Measurements from ENCODE around the gene GPR15LG.
"Not testable (repeated sequence)": the region's sequence is repeated elsewhere in the genome, so short reads cannot be mapped to it uniquely, and the experiment has no call there.

The GPR15LG gene

DNA sequence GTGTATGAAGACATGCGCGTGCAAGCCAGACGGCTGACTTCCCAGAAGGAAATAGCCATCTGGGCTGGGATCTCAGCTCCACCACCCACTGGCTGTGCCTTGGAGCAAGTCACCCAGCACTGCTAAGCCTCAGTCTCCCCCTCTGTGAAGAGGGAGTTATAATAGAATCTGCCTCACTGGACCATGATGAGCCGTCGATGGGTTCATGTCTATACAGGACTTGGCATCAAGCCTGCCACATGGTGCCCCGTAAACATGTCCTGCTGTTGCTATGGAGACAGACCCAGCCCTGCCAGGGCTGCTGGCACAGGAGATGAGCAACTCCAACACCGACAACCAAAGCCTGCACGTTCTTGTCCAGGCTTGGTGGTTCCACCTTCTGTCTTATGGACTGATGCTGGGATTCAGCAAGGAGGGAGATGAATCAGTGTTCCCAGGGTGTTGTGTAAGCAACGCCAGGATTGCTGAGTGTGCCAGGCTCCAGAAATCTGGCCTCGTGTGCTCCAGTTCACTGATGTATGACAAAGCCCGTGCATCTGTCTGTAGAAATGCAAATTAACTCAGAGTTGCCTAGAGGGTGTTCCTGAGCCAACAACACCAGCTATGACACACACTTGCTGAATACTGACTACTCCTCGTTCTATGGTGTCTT is 5.6 kb downstream of the GPR15LG start:
- no peaks in the 10 kb centered on the region for H3K36me3 ChIP-seq (ENCODE audit: control insufficient read depth in 1 of 2, insufficient read depth in 2 of 2, low read length in 2 of 2)
- no peaks in the 10 kb centered on the region for H3K4me1 ChIP-seq (ENCODE audit: control insufficient read depth in 1 of 2, insufficient read depth in 2 of 2, low read length in 2 of 2)
- no peaks in the 10 kb centered on the region for H3K9me3 ChIP-seq (ENCODE audit: control insufficient read depth in 1 of 2, low read length in 2 of 2)
- H3K4me3 ChIP-seq (ENCODE audit: low read depth in 1 of 2, low read length in 2 of 2), result no peak overlapping the region
- H3K27me3 ChIP-seq (ENCODE audit: low read depth, low read length), result no peaks in the 10 kb centered on the region
- no peak overlapping the region for H3K27ac ChIP-seq (ENCODE audit: low read length)

DNA sequence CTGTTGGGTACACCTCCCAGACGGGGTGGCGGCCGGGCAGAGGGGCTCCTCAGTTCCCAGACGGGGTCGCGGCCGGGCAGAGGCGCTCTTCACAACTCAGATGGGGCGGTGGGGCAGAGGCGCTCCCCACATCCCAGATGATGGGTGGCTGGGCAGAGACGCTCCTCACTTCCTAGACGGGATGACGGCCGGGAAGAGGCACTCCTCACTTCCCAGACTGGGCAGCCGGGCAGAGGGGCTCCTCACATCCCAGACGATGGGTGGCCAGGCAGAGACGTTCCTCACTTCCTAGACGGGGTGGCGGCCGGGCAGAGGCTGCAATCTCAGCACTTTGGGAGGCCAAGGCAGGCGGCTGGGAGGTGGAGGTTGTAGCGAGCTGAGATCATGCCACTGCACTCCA is 6.8 kb downstream of the GPR15LG start:
- H3K27me3 ChIP-seq (ENCODE audit: low read depth, low read length); H3K36me3 ChIP-seq (ENCODE audit: control insufficient read depth in 1 of 2, insufficient read depth in 2 of 2, low read length in 2 of 2); H3K27ac ChIP-seq (ENCODE audit: low read length); H3K9me3 ChIP-seq (ENCODE audit: control insufficient read depth in 1 of 2, low read length in 2 of 2); H3K4me1 ChIP-seq (ENCODE audit: control insufficient read depth in 1 of 2, insufficient read depth in 2 of 2, low read length in 2 of 2); H3K4me3 ChIP-seq (ENCODE audit: low read depth in 1 of 2, low read length in 2 of 2): not testable (repeated sequence)

DNA sequence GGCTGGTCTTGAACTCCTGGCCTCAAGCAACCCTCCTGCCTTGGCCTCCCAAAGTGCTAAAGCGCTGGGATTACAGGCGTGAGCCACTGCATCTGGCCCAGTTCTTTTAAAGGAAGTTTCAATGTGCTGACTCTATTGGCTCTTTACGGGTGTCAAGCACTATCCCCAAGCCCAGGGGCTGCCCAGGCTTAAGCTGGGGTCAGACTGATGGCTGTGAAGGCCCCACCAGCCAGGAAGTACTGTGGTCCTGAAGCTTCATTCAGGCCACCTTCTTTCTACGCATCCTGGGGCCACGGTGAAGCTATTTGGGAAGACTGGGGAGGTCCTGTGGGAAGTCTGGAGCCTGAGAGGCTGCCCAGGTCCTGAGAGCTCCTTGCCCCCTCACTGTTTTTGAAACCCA is 8.0 kb downstream of the GPR15LG start:
- H3K4me3 ChIP-seq (ENCODE audit: low read depth in 1 of 2, low read length in 2 of 2), result no peak overlapping the region
- no peaks in the 10 kb centered on the region for H3K27me3 ChIP-seq (ENCODE audit: low read depth, low read length)
- H3K9me3 ChIP-seq (ENCODE audit: control insufficient read depth in 1 of 2, low read length in 2 of 2), result no peaks in the 10 kb centered on the region
- no peaks in the 10 kb centered on the region for H3K4me1 ChIP-seq (ENCODE audit: control insufficient read depth in 1 of 2, insufficient read depth in 2 of 2, low read length in 2 of 2)
- H3K27ac ChIP-seq (ENCODE audit: low read length), result no peak overlapping the region
- H3K36me3 ChIP-seq (ENCODE audit: control insufficient read depth in 1 of 2, insufficient read depth in 2 of 2, low read length in 2 of 2), result no peaks in the 10 kb centered on the region

DNA sequence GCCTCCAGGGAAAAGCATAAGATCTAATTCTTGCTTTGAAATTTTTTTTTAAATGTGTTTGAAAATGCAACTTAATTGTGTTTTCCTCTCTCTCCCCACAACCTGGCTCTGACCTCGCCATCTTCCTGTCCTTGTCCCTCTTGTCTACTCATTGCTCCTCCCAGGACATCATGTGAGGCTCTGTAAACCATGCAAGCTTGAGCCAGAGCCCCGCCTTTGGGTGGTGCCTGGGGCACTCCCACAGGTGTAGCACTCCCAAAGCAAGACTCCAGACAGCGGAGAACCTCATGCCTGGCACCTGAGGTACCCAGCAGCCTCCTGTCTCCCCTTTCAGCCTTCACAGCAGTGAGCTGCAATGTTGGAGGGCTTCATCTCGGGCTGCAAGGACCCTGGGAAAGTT is 10.9 kb downstream of the GPR15LG start:
- H3K36me3 ChIP-seq (ENCODE audit: control insufficient read depth in 1 of 2, insufficient read depth in 2 of 2, low read length in 2 of 2), result no peaks in the 10 kb centered on the region
- H3K4me1 ChIP-seq (ENCODE audit: control insufficient read depth in 1 of 2, insufficient read depth in 2 of 2, low read length in 2 of 2), result no peaks in the 10 kb centered on the region
- no peak overlapping the region for H3K4me3 ChIP-seq (ENCODE audit: low read depth in 1 of 2, low read length in 2 of 2)
- no peak overlapping the region for H3K27ac ChIP-seq (ENCODE audit: low read length)
- H3K9me3 ChIP-seq (ENCODE audit: control insufficient read depth in 1 of 2, low read length in 2 of 2), result no peaks in the 10 kb centered on the region
- H3K27me3 ChIP-seq (ENCODE audit: low read depth, low read length), result no peaks in the 10 kb centered on the region

DNA sequence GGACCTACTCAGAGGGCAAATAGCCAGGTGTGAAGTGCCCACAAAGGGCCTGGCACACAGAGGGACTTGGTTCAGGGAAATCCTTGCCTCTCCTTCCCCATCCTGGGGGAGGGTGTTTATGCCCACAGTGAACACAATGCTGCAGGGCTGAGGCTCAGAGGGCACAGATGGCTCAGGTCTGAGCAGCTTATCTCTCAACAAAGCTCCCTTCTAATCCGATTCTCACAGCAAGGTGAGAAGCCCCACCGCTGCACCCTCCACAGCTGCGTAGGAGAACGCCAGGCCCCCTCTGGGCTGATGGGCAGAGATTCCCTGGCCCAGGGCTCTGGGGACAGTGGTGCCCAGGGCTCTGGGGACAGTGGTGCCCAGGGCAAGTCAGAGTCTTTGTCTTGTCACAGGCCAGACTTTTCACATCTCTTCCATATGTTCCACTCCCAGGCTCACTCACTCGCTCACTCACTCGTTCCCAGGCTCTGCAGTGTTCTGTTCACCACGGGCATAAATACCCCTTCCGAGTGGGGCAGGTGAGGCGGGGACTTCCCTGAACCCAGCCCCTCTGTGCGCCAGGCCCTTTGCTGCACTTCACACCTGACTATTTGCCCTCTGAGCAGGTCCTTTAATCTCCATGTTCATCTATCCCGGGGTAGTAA is 12.1 kb downstream of the GPR15LG start:
- no peaks in the 10 kb centered on the region for H3K27me3 ChIP-seq (ENCODE audit: low read depth, low read length)
- H3K4me3 ChIP-seq (ENCODE audit: low read depth in 1 of 2, low read length in 2 of 2), result no peak overlapping the region
- no peaks in the 10 kb centered on the region for H3K36me3 ChIP-seq (ENCODE audit: control insufficient read depth in 1 of 2, insufficient read depth in 2 of 2, low read length in 2 of 2)
- H3K4me1 ChIP-seq (ENCODE audit: control insufficient read depth in 1 of 2, insufficient read depth in 2 of 2, low read length in 2 of 2), result no peaks in the 10 kb centered on the region
- H3K27ac ChIP-seq (ENCODE audit: low read length), result no peak overlapping the region
- H3K9me3 ChIP-seq (ENCODE audit: control insufficient read depth in 1 of 2, low read length in 2 of 2), result no peaks in the 10 kb centered on the region

DNA sequence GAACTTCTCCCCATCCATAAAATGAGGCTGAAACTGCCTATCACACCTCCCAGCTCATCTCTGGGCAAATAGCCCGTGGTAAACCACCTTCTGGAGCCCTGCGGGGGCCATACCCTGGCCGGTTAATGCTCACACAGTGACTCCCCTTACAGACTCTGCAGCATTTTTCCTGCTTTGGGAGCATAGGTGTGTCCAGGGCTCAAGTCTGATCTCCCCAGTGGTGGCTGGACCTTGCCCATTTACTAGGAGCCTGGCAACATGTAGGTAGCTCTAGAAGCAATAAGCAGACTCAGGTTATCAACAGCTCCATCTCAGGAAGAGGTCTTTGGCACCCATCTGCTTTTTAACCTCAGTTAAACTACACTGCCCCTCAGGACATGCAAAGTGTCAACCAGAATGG is 15.2 kb downstream of the GPR15LG start:
- Histone ChIP-seq H3K27ac (ENCODE audit: low read length) (no peak overlapping the region), H3K9me3 (ENCODE audit: control insufficient read depth in 1 of 2, low read length in 2 of 2) (no peaks in the 10 kb centered on the region), H3K4me3 (ENCODE audit: low read depth in 1 of 2, low read length in 2 of 2) (no peak overlapping the region), H3K4me1 (ENCODE audit: control insufficient read depth in 1 of 2, insufficient read depth in 2 of 2, low read length in 2 of 2) (no peaks in the 10 kb centered on the region), H3K27me3 (ENCODE audit: low read depth, low read length) (peaks cover 11% of the 10 kb centered on the region), H3K36me3 (ENCODE audit: control insufficient read depth in 1 of 2, insufficient read depth in 2 of 2, low read length in 2 of 2) (no peaks in the 10 kb centered on the region)

DNA sequence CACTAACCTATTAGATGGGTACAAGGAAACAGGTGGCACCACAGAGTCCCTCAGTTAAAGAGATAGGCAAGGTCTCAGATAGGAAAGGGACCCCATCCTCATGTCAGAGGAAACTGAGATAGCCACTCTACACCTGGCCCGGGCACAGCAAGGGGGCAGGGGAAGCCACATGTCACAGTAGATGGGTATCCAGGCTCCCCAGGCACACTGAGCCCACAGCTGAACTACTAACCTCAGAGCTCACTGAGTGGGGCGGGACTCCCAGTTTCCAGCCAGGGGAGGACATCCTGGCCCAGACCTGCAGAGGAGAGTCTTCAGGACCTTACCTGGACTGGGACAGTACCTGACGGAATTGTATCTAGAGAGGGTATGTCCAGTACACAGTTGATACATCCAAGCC is 17.0 kb downstream of the GPR15LG start:
- H3K36me3 ChIP-seq (ENCODE audit: control insufficient read depth in 1 of 2, insufficient read depth in 2 of 2, low read length in 2 of 2), result no peaks in the 10 kb centered on the region
- peaks cover 27% of the 10 kb centered on the region for H3K27me3 ChIP-seq (ENCODE audit: low read depth, low read length)
- H3K4me1 ChIP-seq (ENCODE audit: control insufficient read depth in 1 of 2, insufficient read depth in 2 of 2, low read length in 2 of 2), result peaks cover 0 to 10% of the 10 kb centered on the region in 2 donors
- no peak overlapping the region for H3K4me3 ChIP-seq (ENCODE audit: low read depth in 1 of 2, low read length in 2 of 2)
- no peaks in the 10 kb centered on the region for H3K9me3 ChIP-seq (ENCODE audit: control insufficient read depth in 1 of 2, low read length in 2 of 2)
- no peak overlapping the region for H3K27ac ChIP-seq (ENCODE audit: low read length)

DNA sequence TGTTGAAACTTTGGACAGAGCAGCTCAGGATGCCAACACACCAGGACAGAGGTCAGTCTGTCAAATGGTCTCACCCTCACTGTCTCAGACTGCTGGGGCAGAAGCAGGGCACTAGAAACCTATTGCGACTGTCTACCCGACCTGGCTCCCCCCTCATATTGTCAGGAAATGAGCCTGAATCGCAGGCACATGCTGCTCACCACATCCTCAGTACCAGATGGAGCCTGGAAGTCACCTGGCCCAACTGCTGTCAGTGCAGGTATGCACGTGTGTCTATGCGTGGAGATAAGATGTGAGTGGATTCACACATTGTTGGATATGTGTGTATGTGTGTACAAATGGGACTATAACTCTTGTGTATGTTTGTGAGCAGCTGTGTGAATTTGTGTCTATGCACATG is 17.5 kb downstream of the GPR15LG start:
- no peaks in the 10 kb centered on the region for H3K36me3 ChIP-seq (ENCODE audit: control insufficient read depth in 1 of 2, insufficient read depth in 2 of 2, low read length in 2 of 2)
- H3K4me1 ChIP-seq (ENCODE audit: control insufficient read depth in 1 of 2, insufficient read depth in 2 of 2, low read length in 2 of 2), result peaks cover 0 to 10% of the 10 kb centered on the region in 2 donors
- no peak overlapping the region for H3K27ac ChIP-seq (ENCODE audit: low read length)
- H3K9me3 ChIP-seq (ENCODE audit: control insufficient read depth in 1 of 2, low read length in 2 of 2), result no peaks in the 10 kb centered on the region
- H3K4me3 ChIP-seq (ENCODE audit: low read depth in 1 of 2, low read length in 2 of 2), result no peak overlapping the region
- H3K27me3 ChIP-seq (ENCODE audit: low read depth, low read length), result peaks cover 31% of the 10 kb centered on the region

DNA sequence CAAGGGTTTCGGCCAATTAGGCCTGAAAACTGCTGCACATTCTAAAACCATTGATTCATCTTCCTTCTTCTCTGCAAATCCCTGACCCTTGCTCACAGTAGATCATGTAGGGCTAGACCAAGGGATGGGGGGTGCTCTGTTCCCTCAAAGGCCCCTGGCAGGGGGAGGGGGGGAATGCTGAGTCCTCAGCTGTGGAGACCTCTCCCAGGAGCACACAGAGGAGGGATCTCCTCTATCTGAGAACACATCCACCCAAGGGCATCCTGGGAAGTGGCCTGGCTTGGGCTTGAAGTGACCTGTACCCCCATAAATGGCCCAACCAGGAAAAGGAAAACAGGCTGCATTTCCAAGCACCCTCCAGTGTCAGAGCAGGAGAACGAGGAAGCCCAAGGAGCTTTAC is 19.7 kb downstream of the GPR15LG start:
- peaks cover 0 to 10% of the 10 kb centered on the region in 2 donors for H3K4me1 ChIP-seq (ENCODE audit: control insufficient read depth in 1 of 2, insufficient read depth in 2 of 2, low read length in 2 of 2)
- H3K4me3 ChIP-seq (ENCODE audit: low read depth in 1 of 2, low read length in 2 of 2), result no peak overlapping the region
- H3K9me3 ChIP-seq (ENCODE audit: control insufficient read depth in 1 of 2, low read length in 2 of 2), result no peaks in the 10 kb centered on the region
- H3K36me3 ChIP-seq (ENCODE audit: control insufficient read depth in 1 of 2, insufficient read depth in 2 of 2, low read length in 2 of 2), result no peaks in the 10 kb centered on the region
- H3K27ac ChIP-seq (ENCODE audit: low read length), result no peak overlapping the region
- H3K27me3 ChIP-seq (ENCODE audit: low read depth, low read length), result peaks cover 35% of the 10 kb centered on the region

DNA sequence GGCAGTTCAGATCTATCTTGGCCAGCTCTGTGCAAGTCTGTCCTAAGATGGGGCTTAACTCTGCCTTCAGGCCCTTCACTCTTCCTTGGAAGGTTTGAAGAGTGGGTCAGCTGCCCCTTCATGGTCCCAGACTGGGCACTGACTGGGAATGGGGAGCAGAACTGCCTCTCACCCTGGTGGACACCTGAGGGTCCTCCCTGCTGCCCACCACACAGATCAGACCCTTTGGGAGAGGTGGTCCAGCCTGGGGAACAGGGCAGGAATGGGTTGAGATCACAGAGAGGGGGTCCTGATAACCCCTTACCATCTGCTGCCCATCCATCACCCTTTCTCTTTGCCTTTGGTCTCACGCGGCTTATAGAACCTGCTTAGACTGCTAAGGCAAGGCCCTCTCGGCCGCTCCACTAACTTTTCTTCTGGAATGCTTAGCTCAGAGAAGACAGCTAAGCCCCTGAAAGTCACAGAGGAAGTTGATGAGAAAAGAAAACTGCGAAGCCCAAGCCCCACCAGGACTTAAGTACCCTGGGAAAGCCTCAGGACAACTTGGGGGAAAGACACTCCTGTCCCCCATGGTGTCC is 20.3 kb downstream of the GPR15LG start:
- Histone ChIP-seq H3K4me1 (ENCODE audit: control insufficient read depth in 1 of 2, insufficient read depth in 2 of 2, low read length in 2 of 2) (peaks cover 0 to 10% of the 10 kb centered on the region in 2 donors), H3K9me3 (ENCODE audit: control insufficient read depth in 1 of 2, low read length in 2 of 2) (no peaks in the 10 kb centered on the region), H3K27ac (ENCODE audit: low read length) (no peak overlapping the region), H3K4me3 (ENCODE audit: low read depth in 1 of 2, low read length in 2 of 2) (peak overlapping the region; percentile 30 to 67), H3K27me3 (ENCODE audit: low read depth, low read length) (peaks cover 35% of the 10 kb centered on the region), H3K36me3 (ENCODE audit: control insufficient read depth in 1 of 2, insufficient read depth in 2 of 2, low read length in 2 of 2) (no peaks in the 10 kb centered on the region)

DNA sequence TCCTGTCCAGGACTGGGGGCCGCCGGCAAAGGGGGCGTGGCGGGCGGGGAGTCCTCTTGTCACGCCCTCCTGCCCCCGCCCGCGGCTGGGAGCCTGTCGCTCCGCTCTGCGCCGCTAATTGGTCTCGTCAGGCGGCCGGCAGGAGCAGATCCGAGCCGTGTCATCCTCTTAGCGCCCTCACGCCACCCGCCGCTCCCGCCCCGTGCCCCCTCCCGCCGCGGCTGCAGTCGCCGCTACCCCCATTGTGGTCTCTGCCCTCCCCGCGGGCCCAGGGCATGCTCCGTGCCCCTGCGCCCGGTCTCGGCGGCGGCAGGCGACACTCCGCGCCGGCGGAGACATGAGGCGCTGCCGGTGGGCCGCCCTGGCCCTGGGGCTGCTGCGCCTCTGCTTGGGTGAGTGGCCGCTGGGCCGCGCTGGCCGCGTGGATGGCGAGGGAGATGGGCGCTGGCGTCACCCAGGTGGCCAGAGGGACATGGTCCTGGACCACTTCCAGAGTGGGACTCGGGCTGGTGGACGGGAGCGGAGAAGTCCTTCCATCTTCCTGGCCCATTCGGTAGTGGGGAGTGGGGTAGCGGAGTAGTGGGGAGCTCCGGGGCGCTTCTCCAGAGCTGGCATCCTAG is 20.9 kb downstream of the GPR15LG start, which contains the start of gene CDHR1:
CDHR1 (plus strand) TSS at position 114 of the 620 bp plus-strand sequence; CDS start at position 338, 224 bp downstream.
- Histone ChIP-seq H3K4me1 (ENCODE audit: control insufficient read depth in 1 of 2, insufficient read depth in 2 of 2, low read length in 2 of 2) (peaks cover 0 to 10% of the 10 kb centered on the region in 2 donors), H3K27me3 (ENCODE audit: low read depth, low read length) (peaks cover 35% of the 10 kb centered on the region), H3K4me3 (ENCODE audit: low read depth in 1 of 2, low read length in 2 of 2) (peak within 1 kb of the TSS; percentile 30 to 67), H3K9me3 (ENCODE audit: control insufficient read depth in 1 of 2, low read length in 2 of 2) (no peaks in the 10 kb centered on the region), H3K36me3 (ENCODE audit: control insufficient read depth in 1 of 2, insufficient read depth in 2 of 2, low read length in 2 of 2) (no peaks in the 10 kb centered on the region), H3K27ac (ENCODE audit: low read length) (no peak within 1 kb of the TSS)

Data from muscle layer of duodenum (tissue), 2 donors.